Aorta (tissue), 5 donors: ENCODE data around the gene SLC49A3. TPM values are rescaled to one million over a fixed set of nuclear protein-coding genes. Genes with fewer than 3 reads are reported as not detected.

Source experiments
- ATAC-seq: fragments of 200-7000 bp; cut with Tn5 transposase; one replicate; pipeline ENCODE4 v1.9.1; 2022; ENCODE audit warnings: moderate library complexity; ENCODE audit not compliant: low FRiP score
- DNase-seq, 2 donors: peaks; one replicate each; pipeline ENCODE4 v3.0.0-alpha.2; 2020
- H3K27ac ChIP-seq, 2 donors: one replicate each; pipeline ENCODE4 v1.5.1; 2013; ENCODE audit warnings: low read length in 2 of 2, mild to moderate bottlenecking in 2 of 2, moderate library complexity in 2 of 2, control low read depth in 1 of 2, inconsistent platforms in 1 of 2, low read depth in 1 of 2
- H3K27me3 ChIP-seq, 2 donors: one replicate each; pipeline ENCODE4 v1.6.1; 2013; ENCODE audit warnings: control low read depth in 1 of 2, low read length in 1 of 2, mild to moderate bottlenecking in 1 of 2, moderate library complexity in 1 of 2; ENCODE audit not compliant: insufficient read depth in 2 of 2, control insufficient read depth in 1 of 2
- H3K36me3 ChIP-seq, 2 donors: one replicate each; pipeline ENCODE4 v1.6.1; 2013; ENCODE audit warnings: control low read depth in 1 of 2, low read length in 1 of 2, mild to moderate bottlenecking in 1 of 2; ENCODE audit not compliant: insufficient read depth in 2 of 2, control insufficient read depth in 1 of 2
- H3K4me1 ChIP-seq, 2 donors: one replicate each; pipeline ENCODE4 v1.6.1; 2013; ENCODE audit warnings: low read length in 2 of 2, control low read depth in 1 of 2, mild to moderate bottlenecking in 1 of 2, moderate library complexity in 1 of 2; ENCODE audit not compliant: insufficient read depth in 2 of 2, control insufficient read depth in 1 of 2
- H3K4me3 ChIP-seq, 2 donors: one replicate each; pipeline ENCODE4 v1.5.1; 2013; ENCODE audit warnings: low read length in 2 of 2, control low read depth in 1 of 2, mild to moderate bottlenecking in 1 of 2
- H3K9me3 ChIP-seq: one replicate; pipeline ENCODE4 v1.6.1; 2013; ENCODE audit warnings: mild to moderate bottlenecking, low read length; ENCODE audit not compliant: control insufficient read depth
- WGBS, 2 donors: extraction: QIAGEN DNeasy Blood & Tissue Kit; methylation state at CpG; one replicate each; pipeline ENCODE4 v1.1.7; 2013; 5-methylcytosine and 5-hydroxymethylcytosine counted together
- intact Hi-C, 2 donors: fragments of 100-400 bp; cut with DNase I; formaldehyde crosslinking; loops; one replicate each; pipeline versions ENCODE4 v1.14.2 to v1.15.0; 2022
- polyA plus RNA-seq, 2 donors: library from polyadenylated mRNA; stranded (reverse); fragments of 200-250 nt; gene quantifications; one replicate each; pipeline ENCODE4 v1.2.3, GENCODE V29; 2013
- total RNA-seq, 2 donors: library from RNA; stranded (reverse); fragmentation: NEBNext Ultra II Directional; extraction: Animal tissue kit (Norgen Biotek cat#: 25700); gene quantifications; one replicate each; pipeline ENCODE4 v1.2.1, GENCODE V29; 2021
- donor health status: healthy with polysubstance abuse.
- donor health status: Bipolar disorder and iron deficiency.
- donor health status: DM: no; HTN: no; CAD: no.
- donor health status: DM: no; HTN: no; CAD: no.
- donor health status: DM: yes; HTN: yes; CAD: no.

The SLC49A3 gene
- total and polyA plus RNA-seq, 4 donors, result 3.0 to 22.9 (median 15.4) TPM

- Histone ChIP-seq H3K4me1 (no peaks in the 10 kb centered on the region), H3K9me3 (no peaks in the 10 kb centered on the region), H3K27me3 (no peaks in the 10 kb centered on the region), H3K4me3 (no peak overlapping the region), H3K36me3 (no peaks in the 10 kb centered on the region), H3K27ac (no peak overlapping the region)
- ATAC-seq (no peak), DNase-seq (peak in 1 of 2 donors; percentile 42)
- intact Hi-C loops, result no loop called here
- WGBS, 2 donors, result 78 to 80% methylated on average over 27 to 28 of the region's 28 CpGs
These were observed 22.0 kb downstream of the SLC49A3 start for GRCh38 chr4:666822-667544.

- intact Hi-C loops, result no loop called here
- Histone ChIP-seq H3K4me1 (no peaks in the 10 kb centered on the region), H3K27ac (no peak overlapping the region), H3K27me3 (no peaks in the 10 kb centered on the region), H3K4me3 (no peak overlapping the region), H3K36me3 (no peaks in the 10 kb centered on the region), H3K9me3 (no peaks in the 10 kb centered on the region)
- ATAC-seq (no peak), DNase-seq (peak in 1 of 2 donors; percentile 50)
- 81 to 84% methylated on average over 19 to 22 of the region's 22 CpGs for WGBS, 2 donors
These were observed 22.5 kb downstream of the SLC49A3 start for GRCh38 chr4:666436-666810.

GRCh38 chr4:665751-666435 is 23.1 kb downstream of the SLC49A3 start:
- 64 to 74% methylated on average over 20 to 22 of the region's 22 CpGs for WGBS, 2 donors
- H3K4me1 ChIP-seq, result no peaks in the 10 kb centered on the region
- H3K27ac ChIP-seq, result no peak overlapping the region
- ATAC-seq (no peak), DNase-seq (peak in 1 of 2 donors; percentile 47)
- H3K4me3 ChIP-seq, result no peak overlapping the region
- H3K36me3 ChIP-seq, result no peaks in the 10 kb centered on the region
- intact Hi-C loops, result no loop called here
- H3K27me3 ChIP-seq, result no peaks in the 10 kb centered on the region
- no peaks in the 10 kb centered on the region for H3K9me3 ChIP-seq

GRCh38 chr4:665381-665750 is 23.6 kb downstream of the SLC49A3 start:
- no peak overlapping the region for H3K4me3 ChIP-seq
- DNase-seq (peak; percentile 30 to 72), ATAC-seq (no peak)
- H3K9me3 ChIP-seq, result no peaks in the 10 kb centered on the region
- H3K27ac ChIP-seq, result no peak overlapping the region
- intact Hi-C loops, result no loop called here
- no peaks in the 10 kb centered on the region for H3K4me1 ChIP-seq
- no peaks in the 10 kb centered on the region for H3K36me3 ChIP-seq
- H3K27me3 ChIP-seq, result no peaks in the 10 kb centered on the region
- WGBS, 2 donors, result 84 to 87% methylated on average over 12 of the region's 12 CpGs

GRCh38 chr4:664713-665231 is 24.2 kb downstream of the SLC49A3 start:
- Histone ChIP-seq H3K4me1 (no peaks in the 10 kb centered on the region), H3K27me3 (no peaks in the 10 kb centered on the region), H3K27ac (no peak overlapping the region), H3K36me3 (no peaks in the 10 kb centered on the region), H3K9me3 (no peaks in the 10 kb centered on the region), H3K4me3 (no peak overlapping the region)
- peak; percentile 44 to 55 for DNase-seq
- intact Hi-C loops, result no loop called here
- ATAC-seq, result no peak
- WGBS, 2 donors, result 96% methylated on average over 23 to 24 of the region's 24 CpGs

GRCh38 chr4:663438-664428 is 25.2 kb downstream of the SLC49A3 start:
- DNase-seq, result peak; percentile 81 to 82
- no peaks in the 10 kb centered on the region for H3K27me3 ChIP-seq
- no peaks in the 10 kb centered on the region for H3K4me1 ChIP-seq
- WGBS, 2 donors, result 2 to 3% methylated on average over 59 to 80 of the region's 80 CpGs
- H3K27ac ChIP-seq, result no peak overlapping the region
- no peaks in the 10 kb centered on the region for H3K9me3 ChIP-seq
- H3K4me3 ChIP-seq, result peak overlapping the region; percentile 20 to 39
- intact Hi-C loops, result no loop called here
- H3K36me3 ChIP-seq, result no peaks in the 10 kb centered on the region
- ATAC-seq, result no peak

- intact Hi-C loops, result no loop called here
- no peaks in the 10 kb centered on the region for H3K36me3 ChIP-seq
- peak in 1 of 2 donors; percentile 71 for DNase-seq
- no peak for ATAC-seq
- peak overlapping the region in 1 of 2 donors; percentile 9 for H3K4me3 ChIP-seq
- H3K27ac ChIP-seq, result no peak overlapping the region
- WGBS, 2 donors, result 26 to 34% methylated on average over 20 of the region's 20 CpGs
- no peaks in the 10 kb centered on the region for H3K4me1 ChIP-seq
- H3K27me3 ChIP-seq, result no peaks in the 10 kb centered on the region
- H3K9me3 ChIP-seq, result no peaks in the 10 kb centered on the region
These were observed 25.9 kb downstream of the SLC49A3 start for GRCh38 chr4:663046-663437.

GRCh38 chr4:661881-662761 is 26.8 kb downstream of the SLC49A3 start:
- intact Hi-C loops, result no loop called here
- Histone ChIP-seq H3K27ac (no peak overlapping the region), H3K4me3 (no peak overlapping the region), H3K4me1 (no peaks in the 10 kb centered on the region), H3K36me3 (no peaks in the 10 kb centered on the region), H3K27me3 (no peaks in the 10 kb centered on the region), H3K9me3 (no peaks in the 10 kb centered on the region)
- DNase-seq, result peak; percentile 45 to 70
- ATAC-seq, result no peak
- 97% methylated on average over 41 to 42 of the region's 42 CpGs for WGBS, 2 donors
